ENCODE measurements around the gene HOXD1. TPM values are rescaled to one million over a fixed set of nuclear protein-coding genes. Genes with fewer than 3 reads are reported as not detected.

The HOXD1 gene
- total RNA-seq, 1 donor from 2014 or later: 1.2 TPM

GRCh38 chr2:176227874-176228273 is 39.4 kb downstream of the HOXD1 start:
- Histone ChIP-seq H3K9me3 (no peaks in the 10 kb centered on the region), H3K4me1 (no peaks in the 10 kb centered on the region), H3K4me3 (no peak overlapping the region), H3K27ac (no peak overlapping the region), H3K27me3 (no peaks in the 10 kb centered on the region), H3K36me3 (no peaks in the 10 kb centered on the region)
- intact Hi-C loops (cut with DNase I): no loop called here
- TF ChIP-seq POLR2A (IDR thresholded peaks at IDR 0.05): no peak
- no peak for TF ChIP-seq POLR2AphosphoS5 (IDR thresholded peaks at IDR 0.05; ENCODE audit: insufficient read depth in 1 of 2, low read depth in 1 of 2)
- no peak for TF ChIP-seq CTCF (IDR thresholded peaks at IDR 0.05)
- DNase-seq (ENCODE audit: extremely low spot score in 2 of 2): no peak

- intact Hi-C loops (cut with DNase I): no loop called here
- no peaks in the 10 kb centered on the region for H3K9me3 ChIP-seq
- DNase-seq (ENCODE audit: extremely low spot score in 2 of 2): no peak
Observed at GRCh38 chr2:176234156-176234555, 45.7 kb downstream of the HOXD1 start.

GRCh38 chr2:176234940-176235339 is 46.5 kb downstream of the HOXD1 start:
- no peaks in the 10 kb centered on the region for H3K9me3 ChIP-seq

More at GRCh38 chr2:176234156-176234555, 45.7 kb downstream of the HOXD1 start:
- Histone ChIP-seq H3K27ac (no peak overlapping the region), H3K27me3 (no peaks in the 10 kb centered on the region), H3K36me3 (no peaks in the 10 kb centered on the region), H3K4me1 (no peaks in the 10 kb centered on the region), H3K4me3 (no peak overlapping the region)
- TF ChIP-seq POLR2A (IDR thresholded peaks at IDR 0.05) (no peak), CTCF (IDR thresholded peaks at IDR 0.05) (no peak), POLR2AphosphoS5 (IDR thresholded peaks at IDR 0.05; ENCODE audit: insufficient read depth in 1 of 2, low read depth in 1 of 2) (no peak)

GRCh38 chr2:176237456-176237855 is 49.0 kb downstream of the HOXD1 start:
- intact Hi-C loops (cut with DNase I): no loop called here

More at GRCh38 chr2:176234940-176235339, 46.5 kb downstream of the HOXD1 start:
- Histone ChIP-seq H3K36me3 (no peaks in the 10 kb centered on the region), H3K27ac (no peak overlapping the region), H3K27me3 (no peaks in the 10 kb centered on the region), H3K4me3 (no peak overlapping the region), H3K4me1 (no peaks in the 10 kb centered on the region)
- no peak for DNase-seq (ENCODE audit: extremely low spot score in 2 of 2)
- TF ChIP-seq POLR2AphosphoS5 (IDR thresholded peaks at IDR 0.05; ENCODE audit: insufficient read depth in 1 of 2, low read depth in 1 of 2): no peak
- intact Hi-C loops (cut with DNase I): no loop called here

GRCh38 chr2:176239031-176239430 is 50.6 kb downstream of the HOXD1 start:
- H3K27ac ChIP-seq: no peak overlapping the region
- no peaks in the 10 kb centered on the region for H3K27me3 ChIP-seq
- intact Hi-C loops (cut with DNase I): no loop called here
- no peak for DNase-seq (ENCODE audit: extremely low spot score in 2 of 2)
- H3K9me3 ChIP-seq: no peaks in the 10 kb centered on the region
- no peaks in the 10 kb centered on the region for H3K36me3 ChIP-seq
- no peak overlapping the region for H3K4me3 ChIP-seq
- no peaks in the 10 kb centered on the region for H3K4me1 ChIP-seq
- no peak for TF ChIP-seq POLR2A (IDR thresholded peaks at IDR 0.05)
- TF ChIP-seq POLR2AphosphoS5 (IDR thresholded peaks at IDR 0.05; ENCODE audit: insufficient read depth in 1 of 2, low read depth in 1 of 2): no peak
- no peak for TF ChIP-seq CTCF (IDR thresholded peaks at IDR 0.05)

More at GRCh38 chr2:176237456-176237855, 49.0 kb downstream of the HOXD1 start:
- Histone ChIP-seq H3K27ac (no peak overlapping the region), H3K9me3 (no peaks in the 10 kb centered on the region), H3K36me3 (no peaks in the 10 kb centered on the region), H3K4me3 (no peak overlapping the region), H3K4me1 (no peaks in the 10 kb centered on the region), H3K27me3 (no peaks in the 10 kb centered on the region)
- TF ChIP-seq POLR2AphosphoS5 (IDR thresholded peaks at IDR 0.05; ENCODE audit: insufficient read depth in 1 of 2, low read depth in 1 of 2): no peak
- TF ChIP-seq CTCF (IDR thresholded peaks at IDR 0.05): no peak
- no peak for TF ChIP-seq POLR2A (IDR thresholded peaks at IDR 0.05)
- no peak for DNase-seq (ENCODE audit: extremely low spot score in 2 of 2)

Measured in vagina (tissue), 2 donors.